ENCODE results near the gene FSTL4.

Gene FSTL4

DNA sequence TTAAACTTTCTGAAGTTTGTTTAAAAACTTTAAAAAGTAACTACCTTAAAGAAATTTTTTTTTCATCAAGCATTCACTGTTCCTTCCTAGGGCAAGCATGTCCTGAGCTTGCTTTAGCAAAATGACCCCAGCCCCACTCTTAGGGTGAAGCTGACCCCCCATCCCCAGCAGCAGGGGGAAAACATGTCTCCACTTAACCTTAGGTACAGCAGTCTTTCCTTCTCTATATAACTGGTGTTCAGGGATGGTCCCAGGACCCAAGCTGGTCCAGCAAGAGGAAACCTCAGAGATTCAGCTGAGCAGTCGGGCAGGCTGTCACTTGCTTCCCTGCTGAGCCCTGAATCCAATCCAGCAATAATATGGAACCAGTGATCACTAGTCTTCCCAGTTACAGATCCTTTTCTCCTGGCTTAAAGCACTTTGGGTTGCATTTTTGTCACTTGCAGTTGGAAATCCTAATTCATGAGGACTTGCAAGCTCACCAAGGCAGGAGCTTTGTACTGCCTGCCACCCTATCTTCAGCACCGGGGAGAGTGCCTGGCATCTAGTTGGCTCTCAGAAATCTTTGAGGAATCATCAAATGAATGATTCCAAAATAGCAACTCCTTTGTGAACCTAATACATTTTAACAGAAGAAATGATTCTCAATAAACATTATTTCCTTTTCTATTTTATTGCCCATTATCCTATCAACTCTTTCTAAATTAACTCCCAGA lies 91.2 kb downstream of the FSTL4 start:
- DNase-seq (ENCODE audit: extremely low read depth in 1 of 2, low read depth in 1 of 2), result no peak

DNA sequence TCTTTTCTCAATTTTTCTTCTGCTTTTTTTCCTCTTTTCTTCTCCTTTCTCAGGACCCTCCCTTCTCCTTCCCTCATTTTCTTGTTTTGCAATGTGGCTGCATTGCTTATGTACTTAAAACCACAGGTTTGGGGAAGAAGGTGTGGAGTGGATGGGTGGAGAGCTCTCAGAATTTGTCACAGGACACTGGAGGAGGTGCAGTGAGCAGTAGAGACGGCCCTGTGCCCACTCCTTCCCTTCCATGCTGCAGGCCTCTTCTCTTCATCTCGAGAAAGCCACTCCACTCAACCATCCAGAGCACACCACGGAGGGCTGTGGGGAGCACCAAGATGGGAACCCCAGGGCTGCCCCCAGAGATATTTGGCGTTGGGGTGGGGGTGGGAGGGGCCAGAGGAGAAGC lies 92.3 kb downstream of the FSTL4 start:
- no peak for DNase-seq (ENCODE audit: extremely low read depth in 1 of 2, low read depth in 1 of 2)

DNA sequence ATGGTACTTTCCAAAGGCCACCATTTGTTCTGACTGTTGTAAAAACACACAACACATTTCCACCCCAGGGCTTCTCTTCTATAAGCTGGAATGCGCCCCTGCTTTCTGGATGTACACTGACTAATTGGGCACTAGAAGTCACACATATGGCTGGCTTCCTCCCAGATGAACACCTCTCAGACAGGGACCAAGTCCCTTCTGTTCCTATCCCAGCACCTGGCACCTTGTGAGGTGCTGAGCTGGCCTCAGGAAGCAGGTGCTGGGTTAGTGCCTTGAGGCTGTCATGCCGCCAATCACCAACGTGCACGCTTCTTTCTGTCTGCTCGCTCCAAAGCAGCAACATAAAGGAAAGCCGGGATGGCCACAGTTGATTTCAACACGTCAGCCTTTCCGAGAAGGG lies 93.2 kb downstream of the FSTL4 start:
- no peak for DNase-seq (ENCODE audit: extremely low read depth in 1 of 2, low read depth in 1 of 2)

DNA sequence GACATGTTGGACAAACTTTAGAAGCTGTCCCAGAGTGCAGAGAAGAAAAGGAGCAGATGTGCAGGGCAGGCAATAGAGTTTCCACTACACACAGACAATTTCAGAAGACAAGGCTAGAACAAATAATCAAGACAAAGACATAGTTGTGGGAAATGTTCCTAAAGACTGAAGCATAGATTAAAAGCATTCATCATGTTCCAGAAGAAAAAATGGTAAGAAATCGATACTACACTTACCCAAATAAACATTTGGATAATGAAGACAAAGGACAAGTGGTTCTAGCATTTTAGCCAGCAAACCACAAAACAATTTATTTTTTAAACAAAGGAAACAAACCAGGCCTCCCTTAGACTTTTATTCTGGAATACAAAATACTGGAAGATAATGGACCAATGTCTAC lies 97.9 kb downstream of the FSTL4 start:
- DNase-seq (ENCODE audit: extremely low read depth in 1 of 2, low read depth in 1 of 2), result no peak

DNA sequence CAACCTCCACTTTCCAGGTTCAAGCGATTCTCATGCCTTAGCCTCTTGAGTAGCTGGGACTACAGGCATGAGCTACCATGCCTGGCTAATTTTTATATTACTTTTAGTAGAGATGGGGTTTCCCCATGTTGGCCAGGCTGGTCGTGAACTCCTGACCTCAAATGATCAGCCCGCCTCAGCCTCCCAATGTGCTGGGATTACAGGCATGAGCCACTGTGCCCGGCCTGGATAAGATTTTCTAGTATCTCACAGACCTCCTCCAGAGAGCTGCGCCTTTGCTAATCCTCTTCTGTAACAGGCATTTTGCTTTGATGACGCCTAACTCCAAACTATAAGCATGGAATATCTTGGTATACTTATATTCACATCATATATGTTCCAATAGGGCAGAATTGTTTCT lies 99.4 kb downstream of the FSTL4 start:
- DNase-seq (ENCODE audit: extremely low read depth in 1 of 2, low read depth in 1 of 2), result no peak

DNA sequence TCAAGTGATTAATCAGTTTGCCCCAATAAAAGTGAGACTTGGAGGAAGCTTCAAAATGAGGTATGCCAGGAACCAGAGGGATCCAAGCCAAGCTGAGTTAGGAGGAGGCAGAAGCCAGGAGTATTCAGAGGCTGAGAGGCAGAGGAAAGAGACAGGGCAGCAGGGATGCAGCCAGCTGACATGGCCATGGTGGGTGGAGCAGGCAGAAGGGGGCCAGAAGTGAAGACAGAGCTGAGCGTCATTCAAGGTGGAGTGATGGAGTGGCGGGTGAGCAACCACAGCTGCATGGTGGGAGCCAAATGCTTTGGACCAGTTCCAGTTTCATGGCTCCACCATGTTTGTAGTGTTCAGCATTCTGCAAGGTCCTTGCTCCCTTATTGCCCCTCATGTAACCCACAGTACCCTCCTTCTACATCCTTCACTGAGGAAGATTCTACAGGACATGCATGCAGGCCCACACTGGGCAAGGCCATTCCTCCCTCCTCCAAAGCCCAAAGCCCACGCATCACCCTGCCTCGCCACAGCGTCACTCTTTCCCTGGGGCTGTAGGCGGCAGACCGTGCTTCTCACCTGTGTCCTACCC lies 100.6 kb downstream of the FSTL4 start:
- no peak for DNase-seq (ENCODE audit: extremely low read depth in 1 of 2, low read depth in 1 of 2)

DNA sequence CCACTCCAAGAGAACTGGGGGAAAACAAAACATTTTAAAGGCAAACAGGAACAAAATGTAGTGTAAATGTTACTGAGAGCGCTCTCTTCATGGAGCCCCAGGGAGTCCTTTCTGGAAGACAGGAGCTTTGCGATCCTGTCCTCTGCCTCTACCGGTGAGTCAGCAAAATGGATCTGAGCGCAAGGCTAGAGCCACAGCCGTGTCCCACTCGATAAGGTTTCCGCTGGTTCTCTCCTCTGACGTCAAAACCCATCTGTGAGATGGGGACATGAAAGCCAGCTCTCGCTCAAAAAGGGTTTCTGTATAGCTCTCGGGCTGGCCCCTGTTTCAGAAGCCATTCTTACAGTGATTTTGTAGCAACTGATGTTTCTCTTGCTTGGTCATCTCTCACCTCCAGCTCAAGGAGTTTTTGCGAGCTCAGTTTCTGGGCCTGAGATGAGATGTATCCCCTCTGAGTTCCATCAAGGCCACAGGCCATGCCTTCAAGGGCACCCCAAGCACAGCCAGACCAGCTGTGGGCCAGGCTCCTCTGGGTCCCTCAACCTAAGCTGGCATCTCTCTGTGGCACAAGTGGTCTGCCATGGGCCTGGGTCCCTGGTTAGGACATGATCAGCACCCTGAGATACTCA lies 101.6 kb downstream of the FSTL4 start:
- no peak for DNase-seq (ENCODE audit: extremely low read depth in 1 of 2, low read depth in 1 of 2)

DNA sequence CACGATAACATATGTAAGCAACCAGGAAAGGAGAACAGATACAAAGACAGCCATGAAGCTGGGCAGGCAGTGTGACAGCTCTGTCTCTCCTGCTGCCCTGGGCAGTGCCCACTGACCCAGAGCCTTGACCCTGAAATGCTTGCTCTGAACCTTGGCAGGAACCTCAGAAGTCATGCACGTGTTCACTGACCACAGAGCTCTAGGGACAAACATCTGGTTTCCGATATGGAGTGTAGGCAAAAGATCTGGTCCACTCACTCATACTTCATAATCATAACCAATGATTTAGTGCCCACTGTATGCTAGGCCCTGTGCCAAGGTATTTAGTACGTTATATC lies 102.6 kb downstream of the FSTL4 start:
- no peak for DNase-seq (ENCODE audit: extremely low read depth in 1 of 2, low read depth in 1 of 2)

DNA sequence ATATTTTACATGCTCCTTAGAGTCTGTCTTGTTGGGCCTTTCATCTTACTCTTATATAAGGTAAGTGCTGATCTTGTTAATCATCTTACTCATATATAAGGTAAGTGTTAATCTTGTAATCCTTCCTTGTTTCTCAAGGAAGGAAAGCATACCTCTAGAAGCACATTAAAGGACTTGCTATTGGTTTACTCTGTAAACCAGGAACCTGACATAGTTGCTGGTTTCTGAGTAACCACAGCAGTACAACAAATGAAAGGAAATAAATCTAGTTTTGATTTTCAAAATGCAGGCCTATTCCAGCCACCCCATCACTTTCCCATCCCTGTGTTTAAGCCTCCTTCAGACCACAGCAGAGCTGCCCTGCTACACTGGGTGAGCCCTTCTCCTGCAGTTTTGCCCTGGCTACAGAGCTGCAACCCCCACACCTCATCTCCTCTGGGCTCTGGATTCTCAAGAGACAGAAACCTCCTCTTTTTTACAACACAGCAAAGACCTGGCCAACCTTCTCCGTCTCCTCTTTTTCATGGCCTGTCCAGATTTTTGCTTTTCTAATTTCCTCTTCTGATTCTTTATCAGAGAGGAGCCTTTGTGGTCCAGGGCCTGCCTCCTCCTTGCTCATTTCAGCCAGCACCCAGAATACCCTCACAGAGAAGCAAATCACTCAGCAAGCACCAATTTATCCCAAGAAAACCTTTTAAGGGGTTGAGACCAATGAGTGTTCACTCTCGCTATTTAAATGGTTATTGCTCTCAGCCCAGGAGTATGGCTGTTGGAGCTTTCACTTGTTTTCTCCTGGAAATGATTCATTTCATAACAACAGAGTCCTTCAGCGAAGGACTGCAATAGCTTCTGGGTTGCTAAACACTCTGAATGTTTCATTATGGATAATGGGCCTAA lies 103.2 kb downstream of the FSTL4 start:
- no peak for DNase-seq (ENCODE audit: extremely low read depth in 1 of 2, low read depth in 1 of 2)

DNA sequence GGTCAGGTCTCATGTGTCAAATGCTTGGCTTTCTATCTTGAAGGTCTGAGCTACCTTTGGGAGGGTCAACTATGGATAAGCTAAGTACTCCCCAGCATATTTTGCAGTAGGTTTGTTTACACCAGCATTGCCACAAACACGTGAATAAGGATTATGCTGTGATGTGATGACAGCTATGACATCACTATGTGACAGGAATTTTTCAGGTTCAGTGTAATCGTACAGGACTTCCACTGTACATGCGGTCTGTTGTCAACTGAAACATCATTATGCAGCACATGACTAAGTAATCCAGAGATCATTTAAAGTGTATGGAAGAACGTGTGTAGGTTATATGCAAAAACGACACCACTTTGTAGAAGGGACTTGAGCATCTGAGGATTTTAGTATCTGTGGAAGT lies 104.0 kb downstream of the FSTL4 start:
- no peak for DNase-seq (ENCODE audit: extremely low read depth in 1 of 2, low read depth in 1 of 2)

DNA sequence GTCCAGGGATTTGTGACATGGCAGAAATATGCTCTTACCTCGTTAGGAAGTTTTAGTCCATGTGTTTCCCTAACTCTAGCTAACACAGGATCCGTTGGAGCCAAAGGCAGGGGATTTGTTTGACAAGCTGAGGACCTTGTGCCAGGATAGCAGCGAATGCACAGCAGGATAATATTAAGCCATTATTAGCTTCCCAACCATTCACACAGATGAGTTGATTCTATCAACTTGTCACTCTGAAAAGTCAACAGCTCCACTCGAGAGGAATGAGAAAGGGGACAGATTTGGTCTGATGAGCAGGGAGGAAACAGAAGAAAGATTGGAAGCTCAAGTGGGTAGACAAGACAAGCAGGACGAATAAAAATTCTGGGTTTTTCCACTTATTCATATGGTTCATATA lies 106.2 kb downstream of the FSTL4 start:
- no peak for DNase-seq (ENCODE audit: extremely low read depth in 1 of 2, low read depth in 1 of 2)

DNA sequence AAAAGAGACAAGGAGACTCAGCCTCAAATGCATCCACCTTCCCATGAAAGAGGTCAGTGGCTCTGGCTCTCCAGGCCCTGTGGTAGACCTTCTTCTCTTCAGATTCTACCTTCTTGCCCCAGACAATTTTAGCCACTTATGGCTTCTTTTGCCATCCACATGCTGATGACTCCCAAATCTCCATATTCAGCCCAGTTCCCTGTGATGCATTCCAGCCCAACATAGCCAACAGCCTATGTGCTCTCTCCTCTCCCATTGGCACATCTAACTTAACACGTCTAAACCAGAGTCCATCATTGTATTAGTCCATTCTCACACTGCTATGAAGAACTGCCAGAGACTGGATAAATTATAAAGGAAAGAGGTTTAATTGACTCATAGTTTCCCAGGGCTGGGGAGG lies 108.8 kb downstream of the FSTL4 start:
- no peak for DNase-seq (ENCODE audit: extremely low read depth in 1 of 2, low read depth in 1 of 2)

DNA sequence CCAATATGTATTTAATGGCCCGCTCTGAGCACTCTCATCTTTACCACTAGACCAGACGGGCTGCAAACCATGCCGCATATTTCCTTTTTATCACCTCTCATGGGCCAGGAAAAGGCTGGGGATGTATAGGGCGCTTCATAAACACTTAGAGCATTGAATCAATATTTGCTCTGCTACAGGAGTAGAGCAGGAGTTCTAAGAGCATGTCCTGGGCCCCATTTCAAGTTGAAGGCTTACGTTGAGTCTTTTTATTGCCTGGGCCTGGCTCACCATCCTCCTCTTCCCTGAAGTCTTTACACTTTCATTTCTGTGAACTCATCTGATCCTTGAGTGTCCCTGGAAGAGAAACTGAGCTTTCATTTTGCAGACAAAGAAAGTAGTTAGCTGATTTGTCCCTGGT lies 112.4 kb downstream of the FSTL4 start:
- no peak for DNase-seq (ENCODE audit: extremely low read depth in 1 of 2, low read depth in 1 of 2)

DNA sequence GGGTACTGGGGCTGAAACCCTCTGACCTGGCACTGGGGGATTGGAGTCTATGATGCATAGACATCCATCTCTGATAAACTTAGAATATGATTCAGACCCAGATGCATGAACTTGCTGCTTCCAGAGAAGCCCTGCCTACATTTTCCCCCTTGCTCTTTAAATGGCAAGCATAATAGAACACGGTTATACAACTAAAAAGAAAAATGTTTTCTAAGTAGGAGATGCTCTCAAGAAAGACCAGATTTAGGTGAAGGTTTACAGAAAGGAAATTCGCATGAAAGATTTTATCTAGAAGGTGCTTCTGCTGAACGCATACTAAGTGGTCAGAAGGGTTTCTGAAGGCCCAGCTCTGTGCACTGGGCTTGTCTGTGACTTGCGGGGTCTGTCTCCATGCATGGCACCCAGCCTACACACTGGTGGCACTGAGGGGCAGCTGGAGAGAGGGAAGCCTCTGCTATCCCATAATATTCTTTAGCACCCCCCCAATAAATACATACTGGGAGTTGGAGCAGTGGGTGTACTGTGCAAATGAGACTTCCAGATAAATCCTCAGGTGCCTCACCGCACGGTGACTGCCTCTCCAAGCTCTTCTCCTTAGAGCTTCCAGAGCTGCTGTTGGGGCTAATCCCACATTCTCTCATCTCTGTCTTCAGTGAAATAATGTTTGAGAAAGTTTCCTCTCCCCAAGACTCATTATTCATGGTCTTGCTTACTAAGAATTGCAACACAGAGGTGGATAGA lies 114.6 kb downstream of the FSTL4 start:
- DNase-seq (ENCODE audit: extremely low read depth in 1 of 2, low read depth in 1 of 2), result no peak

DNA sequence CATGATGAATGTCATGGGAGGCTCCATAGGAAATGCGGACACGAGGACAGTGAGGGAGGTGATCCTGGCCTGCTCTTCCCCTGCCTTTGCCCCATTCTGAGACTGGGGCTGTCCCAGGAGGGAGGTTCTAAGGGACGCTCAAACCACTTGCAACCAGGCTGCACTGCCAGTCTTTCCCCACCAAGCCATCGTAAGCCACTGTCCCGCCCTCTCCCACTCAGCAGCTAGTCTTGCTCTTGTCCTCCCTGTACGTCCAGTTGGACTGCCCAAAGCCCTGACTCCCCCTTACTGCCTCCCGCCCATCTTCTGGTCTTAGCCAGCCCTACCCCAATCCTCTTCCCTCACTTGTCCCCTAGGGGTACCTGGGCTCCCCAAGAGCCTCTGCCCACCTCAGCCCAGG lies 115.7 kb downstream of the FSTL4 start:
- DNase-seq (ENCODE audit: extremely low read depth in 1 of 2, low read depth in 1 of 2), result no peak

DNA sequence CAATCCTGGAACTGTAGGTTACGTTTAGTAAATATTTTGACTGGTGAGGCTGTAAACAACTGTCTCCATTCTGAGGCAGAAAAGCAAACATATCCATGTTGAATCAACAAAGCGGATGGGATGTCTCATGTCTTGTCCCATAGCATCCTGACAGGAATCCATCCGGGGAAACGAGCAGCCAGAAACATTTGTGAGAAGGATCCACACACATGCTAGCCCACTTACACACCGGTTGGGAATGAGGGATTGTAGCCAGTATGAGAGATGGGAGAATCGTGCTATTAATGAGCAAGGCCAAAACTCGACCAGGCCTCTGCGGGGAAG lies 117.5 kb downstream of the FSTL4 start:
- no peak for DNase-seq (ENCODE audit: extremely low read depth in 1 of 2, low read depth in 1 of 2)

DNA sequence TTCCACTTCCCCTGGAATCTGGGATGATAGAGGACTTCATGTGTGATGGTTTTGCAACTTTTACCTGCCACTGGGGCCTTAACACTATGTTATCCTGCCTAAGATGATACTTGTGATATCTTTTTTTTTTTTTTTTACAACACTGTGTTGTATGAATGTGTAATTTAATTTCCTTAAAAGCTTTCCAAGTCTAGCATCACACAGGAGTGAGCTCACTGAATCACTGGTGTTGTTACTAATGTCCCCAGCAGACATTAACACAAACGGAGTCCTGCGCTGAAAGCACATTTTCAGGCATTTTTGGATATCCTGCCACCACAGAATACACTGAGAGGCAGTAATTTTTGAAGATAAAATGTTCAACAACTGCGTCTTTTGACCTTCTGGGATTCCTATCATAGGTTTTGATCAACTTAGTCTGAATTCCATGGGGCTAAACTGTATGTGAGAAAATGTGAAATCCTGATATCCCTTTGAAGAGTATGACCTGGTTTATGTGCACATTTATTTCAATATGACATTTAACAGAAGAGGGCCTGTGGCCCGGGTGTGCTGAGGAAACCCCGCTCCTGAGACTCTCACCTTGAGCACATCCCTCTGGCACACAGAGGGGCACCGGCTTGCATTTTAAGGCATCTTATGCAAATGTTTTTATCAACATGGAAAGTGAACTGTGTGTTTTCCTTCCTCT lies 118.0 kb downstream of the FSTL4 start:
- DNase-seq (ENCODE audit: extremely low read depth in 1 of 2, low read depth in 1 of 2), result no peak

DNA sequence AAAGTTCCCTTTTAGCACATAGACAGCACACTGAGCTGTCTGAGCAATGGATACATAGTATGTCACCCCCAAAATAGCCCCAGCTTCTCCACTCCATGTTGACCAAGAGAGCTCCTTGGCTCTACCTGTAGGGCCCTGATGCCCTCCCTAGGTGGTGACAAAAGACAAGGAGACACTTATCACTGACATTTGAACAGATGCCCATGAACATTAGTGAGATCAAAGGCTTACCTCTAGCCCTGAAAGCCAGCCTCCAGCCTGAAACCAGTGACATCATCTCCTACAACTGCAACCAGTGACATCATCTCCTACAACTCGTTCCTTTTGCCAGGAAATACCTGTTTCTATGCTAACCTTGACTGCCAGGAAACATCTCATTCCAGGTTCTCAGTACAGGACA lies 122.7 kb downstream of the FSTL4 start:
- no peak for DNase-seq (ENCODE audit: extremely low read depth in 1 of 2, low read depth in 1 of 2)

DNA sequence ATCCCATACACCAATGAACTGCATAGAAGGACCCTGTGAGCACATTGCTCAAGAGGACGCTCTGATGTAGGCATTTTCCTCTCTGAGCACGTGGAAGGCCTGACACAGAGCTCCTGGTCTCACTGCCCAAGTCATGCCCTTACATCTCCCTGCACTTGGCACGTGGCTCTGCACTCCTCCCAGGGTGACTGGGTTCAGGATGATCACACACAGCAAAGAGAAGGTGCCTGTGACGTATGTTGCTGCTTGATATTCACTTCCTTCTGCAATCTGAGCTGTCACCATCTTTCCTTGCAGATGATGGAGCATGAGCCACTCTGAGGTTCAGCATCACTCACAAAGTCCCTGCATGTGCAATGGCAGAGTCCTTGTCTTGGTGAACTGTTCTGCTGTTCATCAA lies 125.2 kb downstream of the FSTL4 start:
- DNase-seq (ENCODE audit: extremely low read depth in 1 of 2, low read depth in 1 of 2), result no peak

DNA sequence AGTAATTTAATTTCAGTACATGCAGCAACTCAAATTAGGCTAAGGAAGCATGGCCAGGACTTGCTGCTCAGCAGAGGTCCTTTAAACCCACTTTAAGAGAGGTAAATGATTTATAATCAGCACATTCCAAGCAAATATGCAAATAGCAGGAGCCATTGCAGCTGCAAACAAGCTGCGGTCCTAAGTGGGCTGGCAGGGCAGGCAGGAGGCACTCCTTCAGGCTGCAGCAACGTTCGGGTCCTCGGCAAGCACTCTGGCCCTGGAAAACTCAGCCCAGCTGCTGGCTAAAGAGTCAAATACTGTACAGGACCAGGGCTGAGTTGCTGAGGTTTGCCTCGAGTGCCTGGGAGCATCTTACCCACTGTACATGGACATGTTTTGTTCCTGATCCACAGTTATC lies 126.9 kb downstream of the FSTL4 start:
- DNase-seq (ENCODE audit: extremely low read depth in 1 of 2, low read depth in 1 of 2), result no peak

Data from activated CD8-positive, alpha-beta memory T cell treated with anti-CD3 and anti-CD28 coated beads for 1 hour (primary cell).